ENCODE data around the gene FAM53B.

FAM53B gene

DNA sequence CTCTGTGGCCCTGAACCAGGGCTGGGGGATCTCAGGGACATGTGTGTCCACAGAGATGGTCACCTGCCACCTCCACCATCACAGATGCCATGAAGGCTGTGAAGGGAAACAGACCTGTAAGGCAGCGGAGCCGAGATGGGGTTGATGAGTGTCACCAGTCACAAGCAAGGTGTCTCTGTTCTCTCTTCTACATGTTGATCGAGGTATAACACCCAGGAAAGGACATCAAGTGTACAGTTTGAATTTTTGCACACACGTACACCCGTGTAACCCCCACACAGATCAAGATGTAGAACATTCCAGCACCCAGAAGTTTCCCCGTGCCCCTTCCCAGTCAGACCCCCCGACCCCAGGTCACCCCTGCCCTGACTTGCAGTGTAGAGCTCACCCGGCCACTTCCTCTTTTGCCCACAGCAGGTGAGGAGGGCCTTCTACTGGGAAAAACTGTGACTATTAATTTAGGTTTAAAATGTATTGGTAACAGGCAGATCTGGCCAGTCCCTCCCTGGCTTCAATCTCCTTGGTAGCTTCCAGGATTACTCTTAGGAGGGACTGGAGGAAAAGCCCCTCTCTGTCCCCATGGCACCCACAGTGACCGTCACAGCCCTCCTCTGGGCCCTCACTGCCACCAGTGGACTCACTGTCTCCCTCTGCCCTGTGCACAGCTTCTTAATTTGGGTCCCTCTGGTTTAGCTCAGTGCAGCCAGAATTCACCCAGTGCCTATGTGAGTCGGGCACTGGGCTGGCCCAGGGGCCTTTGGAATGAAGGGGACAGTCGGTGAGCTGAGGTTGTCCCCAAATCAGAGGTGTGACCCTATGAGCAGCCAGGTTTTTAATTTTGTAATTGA is 174.3 kb downstream of the FAM53B start:
- DNase-seq = no peak
